Liver (tissue), 3 donors: ENCODE results near the gene TECPR1.

Experiments used
- ATF3 ChIP-seq: IDR thresholded peaks from 2 replicates; pipeline ENCODE4 v1.6.1; 2016; ENCODE audit warnings: antibody characterized with exemption
- CTCF ChIP-seq: fragments of 150-350 bp; IDR thresholded peaks from 2 replicates; pipeline ENCODE4 v1.5.1; 2017; ENCODE audit warnings: improper control_type of control experiment, low read depth, low read length; ENCODE audit not compliant: missing input control
- EGR1 ChIP-seq, 2 donors: IDR thresholded peaks; 2 replicates each; pipeline ENCODE4 v1.6.1; 2016 to 2018; ENCODE audit warnings: antibody characterized with exemption in 2 of 2, low read depth in 2 of 2
- FOXA1 ChIP-seq: IDR thresholded peaks from 2 replicates; pipeline ENCODE4 v1.6.1; 2016; ENCODE audit warnings: antibody characterized with exemption
- HNF4G ChIP-seq: IDR thresholded peaks from 2 replicates; pipeline ENCODE4 v1.6.1; 2016; ENCODE audit warnings: antibody characterized with exemption
- RAD21 ChIP-seq, 2 donors: IDR thresholded peaks; 2 replicates each; pipeline ENCODE4 v1.6.1; 2016; ENCODE audit warnings: antibody characterized with exemption in 2 of 2, mild to moderate bottlenecking in 2 of 2
- REST ChIP-seq: IDR thresholded peaks from 2 replicates; pipeline ENCODE4 v1.6.1; 2016; ENCODE audit warnings: antibody characterized with exemption, mild to moderate bottlenecking
- RXRA ChIP-seq, 2 donors: IDR thresholded peaks; 2 replicates each; pipeline ENCODE4 v1.6.1; 2017 to 2018; ENCODE audit warnings: antibody characterized with exemption in 2 of 2, mild to moderate bottlenecking in 1 of 2
- TAF1 ChIP-seq: conservative IDR thresholded peaks from 2 replicates; pipeline ENCODE4 v1.6.1; 2016; ENCODE audit warnings: antibody characterized with exemption, mild to moderate bottlenecking
- YY1 ChIP-seq: IDR thresholded peaks from 2 replicates; pipeline ENCODE4 v1.6.1; 2016; ENCODE audit warnings: antibody characterized with exemption, mild to moderate bottlenecking
- ZBTB33 ChIP-seq: IDR thresholded peaks from 2 replicates; pipeline ENCODE4 v1.6.1; 2016; ENCODE audit warnings: antibody characterized with exemption
- donor health status: healthy.
- donor health status: healthy.

- TF ChIP-seq CTCF, result no peak
- no peak for TF ChIP-seq YY1
- TF ChIP-seq ZBTB33, result no peak
- TF ChIP-seq RAD21 (IDR thresholded peaks at IDR 0.05), result no peak
- TF ChIP-seq HNF4G, result no peak
- TF ChIP-seq REST, result no peak
- no peak for TF ChIP-seq FOXA1
- TF ChIP-seq EGR1 (IDR thresholded peaks at IDR 0.05; ENCODE audit: low read depth in 2 of 2), result no peak
- TF ChIP-seq ATF3, result no peak
- TF ChIP-seq TAF1, result no peak
- no peak for TF ChIP-seq RXRA (IDR thresholded peaks at IDR 0.05)
Measured at GRCh38 chr7:98213888-98214810, 37.9 kb downstream of the TECPR1 start.
